Parathyroid adenoma (tissue), 2 donors: ENCODE results near the gene SPPL2C.

ENCODE experiments used
- H2AFZ ChIP-seq: fragments of 300-600 bp; sonication (generic); one replicate; pipeline ENCODE4 v1.7.0; 2017; ENCODE audit warnings: antibody characterized with exemption, mild to moderate bottlenecking
- H3K27ac ChIP-seq: fragments of 300-600 bp; sonication (generic); one replicate; pipeline ENCODE4 v1.7.0; 2017
- H3K27me3 ChIP-seq: fragments of 300-600 bp; sonication (generic); one replicate; pipeline ENCODE4 v1.7.0; 2017; ENCODE audit warnings: low read length; ENCODE audit not compliant: control insufficient read depth, insufficient read depth
- H3K36me3 ChIP-seq: fragments of 300-600 bp; sonication (generic); one replicate; pipeline ENCODE4 v1.7.0; 2017; ENCODE audit warnings: low read length; ENCODE audit not compliant: control insufficient read depth, insufficient read depth
- H3K4me1 ChIP-seq: fragments of 300-600 bp; sonication (generic); one replicate; pipeline ENCODE4 v1.7.0; 2017; ENCODE audit warnings: control low read depth
- H3K4me2 ChIP-seq: fragments of 300-600 bp; sonication (generic); one replicate; pipeline ENCODE4 v1.7.0; 2017; ENCODE audit warnings: low read length
- H3K4me3 ChIP-seq: fragments of 300-600 bp; sonication (generic); one replicate; pipeline ENCODE4 v1.7.0; 2017; ENCODE audit warnings: low read depth, low read length
- H3K79me2 ChIP-seq: fragments of 300-600 bp; sonication (generic); one replicate; pipeline ENCODE4 v1.7.0; 2017; ENCODE audit warnings: control low read depth
- H3K9ac ChIP-seq: fragments of 300-600 bp; sonication (generic); one replicate; pipeline ENCODE4 v1.7.0; 2017; ENCODE audit warnings: mild to moderate bottlenecking
- H3K9me3 ChIP-seq: fragments of 300-600 bp; sonication (generic); one replicate; pipeline ENCODE4 v1.7.0; 2017; ENCODE audit warnings: low read length; ENCODE audit not compliant: control insufficient read depth
- TF ChIP-seq, protein P1 (sequence below): fragments of 300-600 bp; sonication (generic); IDR thresholded peaks from one replicate; pipeline ENCODE4 v1.7.0; 2017; ENCODE audit warnings: antibody characterized with exemption, mild to moderate bottlenecking
- donor health status: primary hyperparathyroidism.

The SPPL2C gene

GRCh38 chr17:45848405-45848804 is 3.7 kb downstream of the SPPL2C start:
- Histone ChIP-seq H2AFZ (no peak overlapping the region), H3K9ac (no peak overlapping the region), H3K4me1 (no peaks in the 10 kb centered on the region), H3K27me3 (no peaks in the 10 kb centered on the region), H3K4me2 (no peak overlapping the region), H3K27ac (no peak overlapping the region), H3K4me3 (no peak overlapping the region), H3K9me3 (no peaks in the 10 kb centered on the region), H3K36me3 (no peaks in the 10 kb centered on the region), H3K79me2 (no peaks in the 10 kb centered on the region)
- TF ChIP-seq, protein P1, sequence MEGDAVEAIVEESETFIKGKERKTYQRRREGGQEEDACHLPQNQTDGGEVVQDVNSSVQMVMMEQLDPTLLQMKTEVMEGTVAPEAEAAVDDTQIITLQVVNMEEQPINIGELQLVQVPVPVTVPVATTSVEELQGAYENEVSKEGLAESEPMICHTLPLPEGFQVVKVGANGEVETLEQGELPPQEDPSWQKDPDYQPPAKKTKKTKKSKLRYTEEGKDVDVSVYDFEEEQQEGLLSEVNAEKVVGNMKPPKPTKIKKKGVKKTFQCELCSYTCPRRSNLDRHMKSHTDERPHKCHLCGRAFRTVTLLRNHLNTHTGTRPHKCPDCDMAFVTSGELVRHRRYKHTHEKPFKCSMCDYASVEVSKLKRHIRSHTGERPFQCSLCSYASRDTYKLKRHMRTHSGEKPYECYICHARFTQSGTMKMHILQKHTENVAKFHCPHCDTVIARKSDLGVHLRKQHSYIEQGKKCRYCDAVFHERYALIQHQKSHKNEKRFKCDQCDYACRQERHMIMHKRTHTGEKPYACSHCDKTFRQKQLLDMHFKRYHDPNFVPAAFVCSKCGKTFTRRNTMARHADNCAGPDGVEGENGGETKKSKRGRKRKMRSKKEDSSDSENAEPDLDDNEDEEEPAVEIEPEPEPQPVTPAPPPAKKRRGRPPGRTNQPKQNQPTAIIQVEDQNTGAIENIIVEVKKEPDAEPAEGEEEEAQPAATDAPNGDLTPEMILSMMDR = no peak

DNA sequence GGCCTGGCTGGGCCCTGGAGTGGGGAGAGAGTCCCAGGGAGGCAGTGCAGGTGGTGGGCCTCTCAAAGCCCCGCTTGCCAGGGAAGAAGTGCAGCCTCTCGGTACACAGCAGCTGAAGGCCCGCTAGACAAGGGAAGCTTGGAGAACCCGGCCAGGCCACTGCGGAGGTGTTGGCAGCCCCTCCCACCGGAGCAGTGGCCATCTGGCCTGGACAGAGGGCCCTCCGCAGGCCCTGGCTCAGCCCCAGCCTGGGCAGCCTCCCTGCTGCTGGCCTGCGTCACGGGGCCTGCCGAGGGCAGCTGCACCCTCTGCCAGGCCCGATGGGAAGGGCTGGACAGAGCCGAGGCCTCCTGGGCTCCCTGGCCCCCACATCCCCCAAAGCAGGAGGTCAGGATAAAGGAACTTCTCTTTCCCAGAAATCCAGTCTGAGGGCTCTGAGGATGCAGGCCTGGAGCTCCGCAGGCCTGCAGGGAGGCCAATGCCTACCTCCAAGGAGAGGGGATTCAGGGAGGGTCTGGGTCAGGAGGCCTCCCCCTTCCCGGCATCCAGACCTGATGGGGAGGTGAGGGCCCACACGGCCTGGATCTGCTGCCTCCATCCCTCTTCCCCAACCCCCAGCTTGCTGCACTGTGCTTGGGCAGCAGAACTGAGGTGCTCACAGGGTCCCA is 4.3 kb downstream of the SPPL2C start:
- Histone ChIP-seq H3K4me2 (no peak overlapping the region), H3K9ac (no peak overlapping the region), H3K4me3 (no peak overlapping the region), H3K27ac (no peak overlapping the region), H3K36me3 (no peaks in the 10 kb centered on the region), H2AFZ (no peak overlapping the region), H3K79me2 (no peaks in the 10 kb centered on the region), H3K9me3 (no peaks in the 10 kb centered on the region), H3K27me3 (no peaks in the 10 kb centered on the region), H3K4me1 (no peaks in the 10 kb centered on the region)
- TF ChIP-seq, protein P1 = no peak

DNA sequence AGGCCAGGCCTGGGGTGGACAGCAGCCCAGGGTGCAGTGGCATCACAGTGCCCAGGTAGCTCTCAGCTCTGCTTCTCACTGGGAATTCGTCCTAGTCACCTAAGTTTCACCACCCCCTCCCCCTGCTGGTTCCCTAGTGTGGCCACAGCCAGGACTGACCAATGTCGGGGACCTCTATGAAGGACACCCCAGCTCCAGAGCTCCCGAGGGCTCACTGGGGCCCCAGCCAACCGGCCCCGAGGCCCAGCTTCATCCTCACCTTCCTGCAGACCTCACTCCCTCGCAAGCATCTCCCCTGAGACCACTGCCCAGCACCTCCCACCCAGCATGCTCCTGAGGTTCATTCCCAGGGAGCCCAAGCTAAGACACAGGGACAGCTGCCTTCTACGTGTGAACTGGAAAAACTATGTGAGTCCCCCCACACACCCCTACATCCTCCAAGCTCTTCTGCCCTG is 4.9 kb downstream of the SPPL2C start:
- Histone ChIP-seq H3K4me3 (no peak overlapping the region), H3K27me3 (no peaks in the 10 kb centered on the region), H3K79me2 (no peaks in the 10 kb centered on the region), H3K36me3 (no peaks in the 10 kb centered on the region), H3K4me2 (no peak overlapping the region), H3K4me1 (no peaks in the 10 kb centered on the region), H3K27ac (no peak overlapping the region), H2AFZ (no peak overlapping the region), H3K9ac (no peak overlapping the region), H3K9me3 (no peaks in the 10 kb centered on the region)
- TF ChIP-seq, protein P1 = no peak

DNA sequence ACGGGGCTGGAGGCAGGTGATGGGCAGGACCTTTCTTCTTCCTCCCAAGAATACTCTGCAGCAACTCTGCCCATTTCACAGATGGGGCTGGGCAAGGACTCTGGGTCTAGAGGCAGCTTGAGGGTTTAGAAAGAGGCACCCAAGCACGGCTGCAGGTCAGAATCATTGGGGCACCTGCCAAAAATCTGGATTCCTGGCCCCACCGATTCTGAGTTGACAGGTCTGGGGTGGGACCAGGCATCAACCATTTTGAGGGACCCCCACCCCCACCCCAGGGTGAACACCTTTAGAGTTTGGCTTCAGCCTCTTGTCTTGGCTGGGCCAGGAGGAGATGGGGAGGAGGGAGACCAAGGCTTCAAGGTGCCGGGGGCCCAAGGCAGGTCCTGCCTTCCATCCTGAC is 5.3 kb downstream of the SPPL2C start:
- no peaks in the 10 kb centered on the region for H3K27me3 ChIP-seq
- no peak overlapping the region for H2AFZ ChIP-seq
- no peak overlapping the region for H3K4me3 ChIP-seq
- no peaks in the 10 kb centered on the region for H3K9me3 ChIP-seq
- no peaks in the 10 kb centered on the region for H3K4me1 ChIP-seq
- no peaks in the 10 kb centered on the region for H3K36me3 ChIP-seq
- H3K9ac ChIP-seq = no peak overlapping the region
- TF ChIP-seq, protein P1 = no peak
- H3K27ac ChIP-seq = no peak overlapping the region
- no peaks in the 10 kb centered on the region for H3K79me2 ChIP-seq
- no peak overlapping the region for H3K4me2 ChIP-seq

GRCh38 chr17:45850468-45850867 is 5.8 kb downstream of the SPPL2C start:
- no peaks in the 10 kb centered on the region for H3K79me2 ChIP-seq
- H3K4me1 ChIP-seq = no peaks in the 10 kb centered on the region
- TF ChIP-seq, protein P1 = no peak
- no peak overlapping the region for H2AFZ ChIP-seq
- H3K9ac ChIP-seq = no peak overlapping the region
- no peaks in the 10 kb centered on the region for H3K36me3 ChIP-seq
- H3K27ac ChIP-seq = no peak overlapping the region
- no peaks in the 10 kb centered on the region for H3K27me3 ChIP-seq
- H3K4me3 ChIP-seq = no peak overlapping the region
- no peak overlapping the region for H3K4me2 ChIP-seq
- no peaks in the 10 kb centered on the region for H3K9me3 ChIP-seq
